Neural crest cell (in vitro differentiated cells): ENCODE data around the gene CAPZB. TPM values are rescaled to one million over a fixed set of nuclear protein-coding genes. Genes with fewer than 3 reads are reported as not detected.

Source experiments
- DNase-seq: peaks from one replicate; pipeline ENCODE4 v3.0.0; 2021; ENCODE audit warnings: low read depth, mixed read lengths, low spot score
- H3K27ac Mint-ChIP-seq: one replicate; pipeline ENCODE4 v1.8.0; 2021; ENCODE audit warnings: mild to moderate bottlenecking, mixed read lengths; ENCODE audit not compliant: unreplicated experiment
- H3K27me3 Mint-ChIP-seq: 2 replicates; pipeline ENCODE4 v1.8.0; 2021; ENCODE audit warnings: low read depth, mild to moderate bottlenecking, mixed read lengths
- H3K36me3 Mint-ChIP-seq: 2 replicates; pipeline ENCODE4 v1.8.0; 2021; ENCODE audit warnings: low read depth, mild to moderate bottlenecking, mixed read lengths
- H3K4me1 Mint-ChIP-seq: 2 replicates; pipeline ENCODE4 v1.8.0; 2021; ENCODE audit warnings: mixed read lengths
- H3K4me3 Mint-ChIP-seq: one replicate; pipeline ENCODE4 v1.8.0; 2021; ENCODE audit warnings: mild to moderate bottlenecking, mixed read lengths
- H3K9me3 Mint-ChIP-seq: 2 replicates; pipeline ENCODE4 v1.8.0; 2021; ENCODE audit warnings: mixed read lengths
- CTCF ChIP-seq: fragments of 200-600 bp; sonication (generic); conservative IDR thresholded peaks from 2 replicates; pipeline ENCODE4 v1.5.0; 2021; ENCODE audit warnings: antibody characterized with exemption, mild to moderate bottlenecking
- total RNA-seq: library from RNA; stranded (reverse); gene quantifications from 2 replicates; pipeline ENCODE4 v1.2.1, GENCODE V29; 2021

Gene CAPZB
- total RNA-seq, 1 donor from 2014 or later = 256 TPM

- peaks cover 29% of the 10 kb centered on the region for H3K4me1 Mint-ChIP-seq
- DNase-seq = no peak
- H3K36me3 Mint-ChIP-seq = peaks cover 2% of the 10 kb centered on the region
- no peaks in the 10 kb centered on the region for H3K9me3 Mint-ChIP-seq
- TF ChIP-seq CTCF = no peak
- no peaks in the 10 kb centered on the region for H3K27me3 Mint-ChIP-seq
- no peak overlapping the region for H3K27ac Mint-ChIP-seq
- no peak overlapping the region for H3K4me3 Mint-ChIP-seq
Measured at GRCh38 chr1:19475296-19475695, 10.0 kb downstream of the CAPZB start.

- Mint-ChIP-seq H3K4me1 (peaks cover 38% of the 10 kb centered on the region), H3K27ac (peak overlapping the region; percentile 5), H3K4me3 (no peak overlapping the region), H3K9me3 (no peaks in the 10 kb centered on the region), H3K36me3 (peaks cover 2% of the 10 kb centered on the region), H3K27me3 (no peaks in the 10 kb centered on the region)
- TF ChIP-seq CTCF = no peak
- DNase-seq = no peak
Measured at GRCh38 chr1:19472174-19472573, 13.2 kb downstream of the CAPZB start.

DNA sequence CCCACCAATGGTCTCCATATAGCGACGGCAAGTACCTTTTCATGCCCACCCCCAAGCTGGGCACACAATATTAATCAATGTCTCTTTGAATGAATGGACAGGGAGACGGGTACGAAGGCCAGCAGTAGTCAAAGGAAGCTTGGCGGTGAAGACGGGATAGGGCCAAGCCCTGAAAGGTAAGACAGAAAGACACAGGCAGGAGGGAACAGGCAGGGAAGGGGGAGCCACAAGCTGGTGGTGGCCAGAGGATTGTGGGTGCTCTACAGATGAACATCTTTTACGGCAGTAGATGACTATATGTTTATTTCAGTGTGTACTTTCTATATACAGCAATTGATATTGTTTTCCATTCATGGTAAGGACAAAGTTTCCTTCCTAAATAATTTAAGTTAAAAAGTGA, 16.3 kb downstream of the CAPZB start:
- Mint-ChIP-seq H3K4me3 (no peak overlapping the region), H3K27me3 (no peaks in the 10 kb centered on the region), H3K4me1 (peaks cover 33% of the 10 kb centered on the region), H3K36me3 (peaks cover 2% of the 10 kb centered on the region), H3K9me3 (no peaks in the 10 kb centered on the region), H3K27ac (no peak overlapping the region)
- no peak for DNase-seq
- TF ChIP-seq CTCF = no peak

DNA sequence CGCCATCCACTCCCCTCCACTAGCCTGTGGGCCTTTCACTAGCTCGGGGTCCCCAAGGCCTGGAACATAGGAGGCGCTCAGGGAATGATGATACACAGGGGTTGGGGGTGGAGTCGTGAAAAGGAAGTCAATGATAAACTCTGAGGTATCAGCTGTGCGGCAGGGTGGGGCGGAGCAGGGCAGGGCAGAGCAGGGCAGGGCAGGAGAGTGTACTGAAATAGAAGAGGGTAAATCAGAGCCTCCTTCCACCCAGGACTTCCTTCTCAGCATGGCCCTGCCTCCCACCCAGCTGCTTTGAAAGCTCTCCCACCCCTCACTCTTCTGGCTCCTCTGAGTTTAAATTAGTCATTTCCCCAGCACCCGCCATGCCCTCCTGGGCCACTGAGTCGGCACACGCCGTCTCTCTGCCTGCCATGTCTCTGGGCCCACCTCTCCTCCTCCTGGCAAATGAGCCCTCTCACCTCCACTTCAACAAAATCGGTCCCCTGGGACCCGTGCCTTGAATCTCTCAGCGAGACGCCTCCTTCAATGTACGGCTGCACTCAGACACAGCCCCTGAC, 16.9 kb downstream of the CAPZB start:
- H3K9me3 Mint-ChIP-seq = no peaks in the 10 kb centered on the region
- no peak for TF ChIP-seq CTCF
- DNase-seq = no peak
- H3K36me3 Mint-ChIP-seq = peaks cover 2% of the 10 kb centered on the region
- peaks cover 33% of the 10 kb centered on the region for H3K4me1 Mint-ChIP-seq
- H3K4me3 Mint-ChIP-seq = no peak overlapping the region
- H3K27me3 Mint-ChIP-seq = no peaks in the 10 kb centered on the region
- H3K27ac Mint-ChIP-seq = no peak overlapping the region

DNA sequence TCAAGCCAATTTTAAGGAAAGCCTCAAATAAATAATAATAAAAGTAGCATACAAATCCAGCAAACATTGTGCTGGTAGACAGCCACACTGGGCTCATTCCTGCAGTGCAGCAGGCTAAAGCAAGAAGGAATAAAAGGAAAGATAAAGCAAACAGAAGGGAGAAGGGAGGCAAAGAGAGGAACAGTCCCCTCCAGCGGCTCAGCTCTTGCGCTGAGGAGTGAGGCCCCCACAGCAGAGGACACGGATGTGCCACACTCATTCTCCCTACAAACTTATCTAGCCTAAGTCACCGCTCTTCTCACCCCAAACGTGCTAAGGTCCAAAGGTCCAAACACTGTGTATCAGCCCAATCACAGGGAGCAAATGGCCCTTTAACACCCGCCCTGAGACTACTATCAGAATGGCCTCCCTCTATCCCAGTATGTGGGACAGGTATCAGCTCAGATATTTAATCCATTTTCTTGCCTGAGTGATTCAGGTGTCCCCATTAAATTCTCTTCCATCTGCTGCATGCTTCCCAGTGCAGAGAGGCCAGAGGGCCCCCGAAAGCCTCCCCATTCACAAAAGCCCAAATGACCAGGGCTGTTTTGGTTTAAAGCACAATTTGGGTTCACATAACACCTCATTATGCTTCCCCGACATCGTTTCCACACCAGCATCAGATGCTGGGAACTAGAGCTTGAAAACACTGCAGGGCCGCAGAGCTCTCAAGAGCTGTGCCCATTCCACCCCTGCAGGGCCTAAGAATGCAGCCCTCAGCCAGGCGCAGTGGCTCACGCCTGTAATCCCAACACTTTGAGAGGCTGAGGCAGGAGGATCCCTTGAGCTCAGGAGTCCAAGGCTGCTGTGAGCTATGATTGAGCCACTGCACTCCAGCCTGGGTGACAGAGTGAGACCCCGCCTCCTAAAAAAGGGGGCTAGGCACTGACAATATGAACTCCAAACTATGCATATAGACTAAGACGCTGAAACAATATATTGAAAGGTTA, 17.8 kb downstream of the CAPZB start:
- H3K36me3 Mint-ChIP-seq = peaks cover 2% of the 10 kb centered on the region
- DNase-seq = no peak
- no peak overlapping the region for H3K27ac Mint-ChIP-seq
- no peak for TF ChIP-seq CTCF
- no peak overlapping the region for H3K4me3 Mint-ChIP-seq
- H3K4me1 Mint-ChIP-seq = peaks cover 39% of the 10 kb centered on the region
- no peaks in the 10 kb centered on the region for H3K27me3 Mint-ChIP-seq
- no peaks in the 10 kb centered on the region for H3K9me3 Mint-ChIP-seq
